SU-DHL-6 (cell line): ENCODE results near the gene CNTN2.

Experiments used
- H2AFZ ChIP-seq: fragments of 200-600 bp; sonication (generic); 2 replicates; pipeline ENCODE4 v1.6.1; 2014; ENCODE audit warnings: low read depth, mild to moderate bottlenecking, moderate library complexity, mixed read lengths, antibody characterized with exemption, low read length; ENCODE audit not compliant: severe bottlenecking
- H3F3A ChIP-seq: fragments of 200-600 bp; shearing (Covaris generic); 2 replicates; pipeline ENCODE4 v1.6.0; 2016; ENCODE audit warnings: antibody characterized with exemption, mild to moderate bottlenecking; ENCODE audit not compliant: insufficient read depth
- H3K27ac ChIP-seq: fragments of 200-600 bp; sonication (generic); 2 replicates; pipeline ENCODE4 v1.5.1; 2016; ENCODE audit warnings: low read depth, mild to moderate bottlenecking, low read length, moderate library complexity, mixed read lengths
- H3K27me3 ChIP-seq: fragments of 200-600 bp; sonication (generic), shearing (Covaris generic); 2 replicates; pipeline ENCODE4 v1.6.0; 2014; ENCODE audit warnings: mild to moderate bottlenecking, low read length
- H3K36me3 ChIP-seq: fragments of 200-600 bp; sonication (generic); 2 replicates; pipeline ENCODE4 v1.6.1; 2014; ENCODE audit warnings: mild to moderate bottlenecking, low read length, mixed read lengths
- H3K4me2 ChIP-seq: fragments of 300-600, 200-600 bp; shearing (Covaris generic), sonication (generic); 2 replicates; pipeline ENCODE4 v1.6.0; 2014; ENCODE audit warnings: low read length, low read depth, mild to moderate bottlenecking; ENCODE audit not compliant: poor library complexity, severe bottlenecking
- H3K4me3 ChIP-seq: fragments of 200-600 bp; sonication (generic); 2 replicates; pipeline ENCODE4 v1.5.1; 2014; ENCODE audit warnings: antibody characterized with exemption, low read length, mild to moderate bottlenecking, mixed read lengths; ENCODE audit not compliant: insufficient read depth, poor library complexity, severe bottlenecking
- H3K79me2 ChIP-seq: fragments of 200-600 bp; sonication (generic); 2 replicates; pipeline ENCODE4 v1.6.1; 2014; ENCODE audit warnings: mild to moderate bottlenecking, low read length, moderate library complexity; ENCODE audit not compliant: insufficient read depth
- H3K9ac ChIP-seq: fragments of 200-600 bp; sonication (generic); 2 replicates; pipeline ENCODE4 v1.7.0; 2014; ENCODE audit warnings: mild to moderate bottlenecking, low read length
- H3K9me2 ChIP-seq: fragments of 200-600 bp; sonication (generic); replicated peaks from 2 replicates; pipeline ENCODE4 v1.6.1; 2014; ENCODE audit warnings: low read length; ENCODE audit not compliant: insufficient read depth
- H3K9me3 ChIP-seq: fragments of 200-600 bp; sonication (generic); 2 replicates; pipeline ENCODE4 v1.6.1; 2014; ENCODE audit warnings: low read length, mixed read lengths; ENCODE audit not compliant: insufficient read depth
- H4K20me1 ChIP-seq: fragments of 200-600 bp; sonication (generic); 2 replicates; pipeline ENCODE4 v1.6.1; 2014; ENCODE audit warnings: low read depth, mild to moderate bottlenecking, antibody characterized with exemption, low read length, moderate library complexity, mixed read lengths
- EZH2phosphoT487 ChIP-seq: fragments of 200-600 bp; sonication (generic), shearing (Covaris generic); conservative IDR thresholded peaks from 2 replicates; pipeline ENCODE4 v1.6.1; 2018; ENCODE audit warnings: mild to moderate bottlenecking, antibody characterized with exemption, low read length, moderate library complexity, mixed read lengths
- TF ChIP-seq, protein P1 (sequence below): fragments of 200-600 bp; sonication (generic); IDR thresholded peaks from one replicate; pipeline ENCODE4 v1.5.1; 2017; ENCODE audit warnings: antibody characterized with exemption, mild to moderate bottlenecking, low read length, moderate library complexity; ENCODE audit not compliant: insufficient read depth, poor library complexity, severe bottlenecking

CNTN2 gene

DNA sequence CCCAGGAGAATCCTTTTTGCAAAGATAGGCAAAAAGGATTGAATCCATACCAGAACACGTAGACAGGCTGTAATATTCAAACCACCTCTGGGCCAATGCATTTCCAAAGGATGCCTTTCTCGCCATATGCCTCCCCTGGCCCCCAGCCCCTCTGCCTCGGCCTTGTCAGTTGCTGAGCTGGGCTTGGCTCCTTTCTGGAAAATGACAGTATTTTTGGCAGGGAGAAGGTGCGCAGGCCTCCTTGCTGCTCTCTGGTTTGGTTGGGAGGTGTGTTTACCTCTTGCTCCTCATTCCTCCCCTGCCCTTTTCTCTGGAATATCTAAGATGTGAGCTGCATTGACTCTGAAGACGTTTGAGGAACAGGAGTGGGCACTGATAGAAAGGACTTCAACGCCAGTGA, 26.0 kb upstream of the CNTN2 start:
- no peaks in the 10 kb centered on the region for H3K27me3 ChIP-seq

DNA sequence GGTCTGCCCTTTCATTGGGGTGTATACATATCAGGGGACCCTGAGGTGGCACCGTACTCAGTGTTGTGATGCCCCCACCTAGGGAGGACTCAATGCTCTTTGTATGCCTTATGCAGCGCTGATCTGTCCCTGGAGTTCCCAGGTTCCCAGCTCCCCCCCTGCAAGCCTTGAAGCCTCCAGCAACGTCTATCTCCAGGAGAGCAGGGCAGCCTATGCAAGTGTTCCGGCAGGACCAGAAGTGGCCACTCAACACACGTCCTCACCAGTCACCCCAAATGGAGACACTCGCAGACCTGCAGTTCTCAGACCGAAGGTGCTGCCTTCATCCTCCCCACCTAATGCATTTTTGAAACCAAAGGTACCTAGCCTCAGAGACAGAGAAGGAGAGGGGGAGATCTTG, 25.2 kb upstream of the CNTN2 start:
- no peak for TF ChIP-seq EZH2phosphoT487
- TF ChIP-seq, protein P1, sequence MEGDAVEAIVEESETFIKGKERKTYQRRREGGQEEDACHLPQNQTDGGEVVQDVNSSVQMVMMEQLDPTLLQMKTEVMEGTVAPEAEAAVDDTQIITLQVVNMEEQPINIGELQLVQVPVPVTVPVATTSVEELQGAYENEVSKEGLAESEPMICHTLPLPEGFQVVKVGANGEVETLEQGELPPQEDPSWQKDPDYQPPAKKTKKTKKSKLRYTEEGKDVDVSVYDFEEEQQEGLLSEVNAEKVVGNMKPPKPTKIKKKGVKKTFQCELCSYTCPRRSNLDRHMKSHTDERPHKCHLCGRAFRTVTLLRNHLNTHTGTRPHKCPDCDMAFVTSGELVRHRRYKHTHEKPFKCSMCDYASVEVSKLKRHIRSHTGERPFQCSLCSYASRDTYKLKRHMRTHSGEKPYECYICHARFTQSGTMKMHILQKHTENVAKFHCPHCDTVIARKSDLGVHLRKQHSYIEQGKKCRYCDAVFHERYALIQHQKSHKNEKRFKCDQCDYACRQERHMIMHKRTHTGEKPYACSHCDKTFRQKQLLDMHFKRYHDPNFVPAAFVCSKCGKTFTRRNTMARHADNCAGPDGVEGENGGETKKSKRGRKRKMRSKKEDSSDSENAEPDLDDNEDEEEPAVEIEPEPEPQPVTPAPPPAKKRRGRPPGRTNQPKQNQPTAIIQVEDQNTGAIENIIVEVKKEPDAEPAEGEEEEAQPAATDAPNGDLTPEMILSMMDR, result no peak
- Histone ChIP-seq H3K4me2 (no peak overlapping the region), H3K4me3 (no peak overlapping the region), H3K36me3 (no peaks in the 10 kb centered on the region), H4K20me1 (no peaks in the 10 kb centered on the region), H3K27ac (no peak overlapping the region), H3F3A (no peaks in the 10 kb centered on the region), H3K79me2 (no peaks in the 10 kb centered on the region), H2AFZ (no peak overlapping the region), H3K27me3 (no peaks in the 10 kb centered on the region), H3K9me3 (no peaks in the 10 kb centered on the region), H3K9ac (no peak overlapping the region), H3K9me2 (no peaks in the 10 kb centered on the region)

More for the DNA sequence above, 26.0 kb upstream of the CNTN2 start:
- H3K27ac ChIP-seq, result no peak overlapping the region
- no peaks in the 10 kb centered on the region for H3K79me2 ChIP-seq
- no peak overlapping the region for H3K9ac ChIP-seq
- no peaks in the 10 kb centered on the region for H3K36me3 ChIP-seq
- no peak overlapping the region for H2AFZ ChIP-seq
- H3K4me3 ChIP-seq, result no peak overlapping the region
- H4K20me1 ChIP-seq, result no peaks in the 10 kb centered on the region
- H3F3A ChIP-seq, result no peaks in the 10 kb centered on the region
- no peak for TF ChIP-seq EZH2phosphoT487
- TF ChIP-seq, protein P1, result no peak
- no peaks in the 10 kb centered on the region for H3K9me3 ChIP-seq
- H3K4me2 ChIP-seq, result no peak overlapping the region
- H3K9me2 ChIP-seq, result no peaks in the 10 kb centered on the region

- no peak overlapping the region for H2AFZ ChIP-seq
- no peak overlapping the region for H3K27ac ChIP-seq
- H3K9ac ChIP-seq, result no peak overlapping the region
- no peaks in the 10 kb centered on the region for H3K9me3 ChIP-seq
- no peak overlapping the region for H3K4me3 ChIP-seq
- no peaks in the 10 kb centered on the region for H3K79me2 ChIP-seq
- H4K20me1 ChIP-seq, result no peaks in the 10 kb centered on the region
- H3F3A ChIP-seq, result no peaks in the 10 kb centered on the region
- no peaks in the 10 kb centered on the region for H3K36me3 ChIP-seq
- TF ChIP-seq, protein P1, result no peak
- TF ChIP-seq EZH2phosphoT487, result no peak
- H3K4me2 ChIP-seq, result no peak overlapping the region
- no peaks in the 10 kb centered on the region for H3K27me3 ChIP-seq
- H3K9me2 ChIP-seq, result no peaks in the 10 kb centered on the region
Measured at GRCh38 chr1:205018381-205018780, 24.6 kb upstream of the CNTN2 start.
